GM12878 (cell line): ENCODE data around the gene ETV2. TPM values are rescaled to one million over a fixed set of nuclear protein-coding genes. Genes with fewer than 3 reads are reported as not detected.

Experiments
- ASH2L ChIP-seq: fragments of 300-600, 200-600 bp; sonication (generic); IDR thresholded peaks from 2 replicates; pipeline ENCODE4 v1.6.1; 2017; ENCODE audit warnings: low read depth, mild to moderate bottlenecking, borderline replicate concordance
- BCL11A ChIP-seq: IDR thresholded peaks from 2 replicates; pipeline ENCODE4 v1.6.1; 2011; ENCODE audit warnings: low read depth, low read length
- CHD1 ChIP-seq: IDR thresholded peaks from 2 replicates; pipeline ENCODE4 v1.6.1; 2012; ENCODE audit warnings: low read depth, low read length, improper control_type of control experiment
- ETV6 ChIP-seq, 2 experiments: fragments of 450-650 bp in 1 of 2; IDR thresholded peaks in 1 of 2; conservative IDR thresholded peaks in 1 of 2; 2 replicates each; pipeline ENCODE4 v1.6.1; 2014; ENCODE audit warnings: antibody characterized with exemption in 1 of 2, borderline replicate concordance in 1 of 2, low read depth in 1 of 2, mild to moderate bottlenecking in 1 of 2, moderate library complexity in 1 of 2
- NBN ChIP-seq: fragments of 450-650 bp; IDR thresholded peaks from 2 replicates; pipeline ENCODE4 v1.6.1; 2016
- RCOR1 ChIP-seq: conservative IDR thresholded peaks from 2 replicates; pipeline ENCODE4 v1.6.1; 2012; ENCODE audit warnings: low read depth, low read length, improper control_type of control experiment
- SREBF1 ChIP-seq: IDR thresholded peaks from 2 replicates; pipeline ENCODE4 v1.6.1; 2012; ENCODE audit warnings: mild to moderate bottlenecking, low read length
- TAF1 ChIP-seq: IDR thresholded peaks from 2 replicates; pipeline ENCODE4 v1.6.1; 2011; ENCODE audit warnings: mild to moderate bottlenecking, low read depth, low read length, borderline replicate concordance
- YBX1 ChIP-seq: fragments of 450-650 bp; IDR thresholded peaks from 2 replicates; pipeline ENCODE4 v1.6.1; 2016; ENCODE audit warnings: antibody characterized with exemption
- ZNF274 ChIP-seq: IDR thresholded peaks from one replicate; pipeline ENCODE4 v1.8.0; 2011; ENCODE audit not compliant: insufficient read length, insufficient read depth
- ZZZ3 ChIP-seq: IDR thresholded peaks from 2 replicates; pipeline ENCODE4 v1.6.1; 2011; ENCODE audit warnings: low read depth; ENCODE audit not compliant: control insufficient read depth, insufficient read length
- polyA plus RNA-seq, 11 experiments: library from polyadenylated mRNA; depleted of rRNA in 4 of 11; unstranded in 6 of 11; stranded (reverse) in 5 of 11; fragments of >200 nt; fragmentation: Nextera tagmentation in 4 of 11; fragmentation: Illumina TruSeq in 1 of 11; extraction: Ambion mirVana in 4 of 11; extraction: Trizol in 1 of 11; gene quantifications; 1 replicate in 1 of 11; 2 replicates in 10 of 11; pipeline versions ENCODE4 v1.2.1 to v1.2.3, GENCODE V29; 2011 to 2016; ENCODE audit warnings: inconsistent platforms in 2 of 11, missing spikeins in 2 of 11, low read depth in 1 of 11
- total RNA-seq, 4 experiments: library from RNA; depleted of rRNA in 3 of 4; stranded (reverse); fragments of >200 nt in 3 of 4; fragmentation: Illumina TruSeq in 1 of 4; extraction: Trizol in 1 of 4; gene quantifications; 2 replicates each; pipeline versions ENCODE4 v1.2.1 to v1.2.3, GENCODE V29; 2013 to 2021
- TF ChIP-seq, protein P1 (sequence below): fragments of 450-650 bp; IDR thresholded peaks from 2 replicates; pipeline ENCODE4 v1.6.1; 2017; ENCODE audit warnings: borderline replicate concordance
- TF ChIP-seq, protein P2 (sequence below): fragments of 450-650 bp; IDR thresholded peaks from 2 replicates; pipeline ENCODE4 v1.6.1; 2017; ENCODE audit warnings: mild to moderate bottlenecking, moderate library complexity
- TF ChIP-seq, protein P3 (sequence below): fragments of 450-650 bp; conservative IDR thresholded peaks from 2 replicates; pipeline ENCODE4 v1.6.1; 2017; ENCODE audit warnings: mild to moderate bottlenecking, moderate library complexity
- TF ChIP-seq, protein P4 (sequence below): fragments of 450-650 bp; IDR thresholded peaks from 2 replicates; pipeline ENCODE4 v1.6.1; 2018; ENCODE audit warnings: mild to moderate bottlenecking, low read depth, moderate library complexity; ENCODE audit not compliant: partially characterized antibody

Gene ETV2
- total and polyA plus RNA-seq, 10 of the 15 experiments (the other 5 are each of a cell fraction or from before 2014, with no cell fraction given) = 0.10 to 1.4 (median 0.54) TPM; not detected in 1

DNA sequence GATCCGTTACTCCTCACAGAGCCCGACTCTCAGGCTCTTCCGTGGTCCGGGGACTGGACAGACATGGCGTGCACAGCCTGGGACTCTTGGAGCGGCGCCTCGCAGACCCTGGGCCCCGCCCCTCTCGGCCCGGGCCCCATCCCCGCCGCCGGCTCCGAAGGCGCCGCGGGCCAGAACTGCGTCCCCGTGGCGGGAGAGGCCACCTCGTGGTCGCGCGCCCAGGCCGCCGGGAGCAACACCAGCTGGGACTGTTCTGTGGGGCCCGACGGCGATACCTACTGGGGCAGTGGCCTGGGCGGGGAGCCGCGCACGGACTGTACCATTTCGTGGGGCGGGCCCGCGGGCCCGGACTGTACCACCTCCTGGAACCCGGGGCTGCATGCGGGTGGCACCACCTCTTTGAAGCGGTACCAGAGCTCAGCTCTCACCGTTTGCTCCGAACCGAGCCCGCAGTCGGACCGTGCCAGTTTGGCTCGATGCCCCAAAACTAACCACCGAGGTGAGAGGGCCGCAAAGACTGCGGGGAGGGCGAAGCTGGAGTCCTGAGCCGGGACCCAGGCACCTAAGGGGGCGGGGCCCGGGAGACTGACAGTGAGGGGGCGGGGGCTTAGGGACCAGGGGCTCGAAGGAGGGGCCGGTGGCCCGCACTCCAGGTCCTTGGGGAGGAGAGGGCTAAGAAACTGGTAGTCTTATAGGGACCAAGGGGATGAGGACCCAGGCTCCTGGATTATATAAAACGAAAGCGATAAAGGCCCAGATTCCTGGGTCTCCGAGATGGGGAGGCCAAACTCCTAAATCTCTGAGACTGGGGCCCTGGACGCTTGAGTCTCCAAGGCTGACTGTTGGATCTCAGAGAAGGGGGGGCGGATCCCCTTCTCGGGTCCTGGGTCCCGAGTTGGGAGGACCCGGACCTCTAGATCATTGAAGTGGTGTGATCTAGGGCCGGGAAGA, 2.0 kb downstream of the ETV2 start (continued):
- TF ChIP-seq, protein P1, sequence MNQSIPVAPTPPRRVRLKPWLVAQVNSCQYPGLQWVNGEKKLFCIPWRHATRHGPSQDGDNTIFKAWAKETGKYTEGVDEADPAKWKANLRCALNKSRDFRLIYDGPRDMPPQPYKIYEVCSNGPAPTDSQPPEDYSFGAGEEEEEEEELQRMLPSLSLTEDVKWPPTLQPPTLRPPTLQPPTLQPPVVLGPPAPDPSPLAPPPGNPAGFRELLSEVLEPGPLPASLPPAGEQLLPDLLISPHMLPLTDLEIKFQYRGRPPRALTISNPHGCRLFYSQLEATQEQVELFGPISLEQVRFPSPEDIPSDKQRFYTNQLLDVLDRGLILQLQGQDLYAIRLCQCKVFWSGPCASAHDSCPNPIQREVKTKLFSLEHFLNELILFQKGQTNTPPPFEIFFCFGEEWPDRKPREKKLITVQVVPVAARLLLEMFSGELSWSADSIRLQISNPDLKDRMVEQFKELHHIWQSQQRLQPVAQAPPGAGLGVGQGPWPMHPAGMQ = no peak
- TF ChIP-seq, protein P2, sequence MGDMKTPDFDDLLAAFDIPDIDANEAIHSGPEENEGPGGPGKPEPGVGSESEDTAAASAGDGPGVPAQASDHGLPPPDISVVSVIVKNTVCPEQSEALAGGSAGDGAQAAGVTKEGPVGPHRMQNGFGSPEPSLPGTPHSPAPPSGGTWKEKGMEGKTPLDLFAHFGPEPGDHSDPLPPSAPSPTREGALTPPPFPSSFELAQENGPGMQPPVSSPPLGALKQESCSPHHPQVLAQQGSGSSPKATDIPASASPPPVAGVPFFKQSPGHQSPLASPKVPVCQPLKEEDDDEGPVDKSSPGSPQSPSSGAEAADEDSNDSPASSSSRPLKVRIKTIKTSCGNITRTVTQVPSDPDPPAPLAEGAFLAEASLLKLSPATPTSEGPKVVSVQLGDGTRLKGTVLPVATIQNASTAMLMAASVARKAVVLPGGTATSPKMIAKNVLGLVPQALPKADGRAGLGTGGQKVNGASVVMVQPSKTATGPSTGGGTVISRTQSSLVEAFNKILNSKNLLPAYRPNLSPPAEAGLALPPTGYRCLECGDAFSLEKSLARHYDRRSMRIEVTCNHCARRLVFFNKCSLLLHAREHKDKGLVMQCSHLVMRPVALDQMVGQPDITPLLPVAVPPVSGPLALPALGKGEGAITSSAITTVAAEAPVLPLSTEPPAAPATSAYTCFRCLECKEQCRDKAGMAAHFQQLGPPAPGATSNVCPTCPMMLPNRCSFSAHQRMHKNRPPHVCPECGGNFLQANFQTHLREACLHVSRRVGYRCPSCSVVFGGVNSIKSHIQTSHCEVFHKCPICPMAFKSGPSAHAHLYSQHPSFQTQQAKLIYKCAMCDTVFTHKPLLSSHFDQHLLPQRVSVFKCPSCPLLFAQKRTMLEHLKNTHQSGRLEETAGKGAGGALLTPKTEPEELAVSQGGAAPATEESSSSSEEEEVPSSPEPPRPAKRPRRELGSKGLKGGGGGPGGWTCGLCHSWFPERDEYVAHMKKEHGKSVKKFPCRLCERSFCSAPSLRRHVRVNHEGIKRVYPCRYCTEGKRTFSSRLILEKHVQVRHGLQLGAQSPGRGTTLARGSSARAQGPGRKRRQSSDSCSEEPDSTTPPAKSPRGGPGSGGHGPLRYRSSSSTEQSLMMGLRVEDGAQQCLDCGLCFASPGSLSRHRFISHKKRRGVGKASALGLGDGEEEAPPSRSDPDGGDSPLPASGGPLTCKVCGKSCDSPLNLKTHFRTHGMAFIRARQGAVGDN = peak; percentile 90
- no peak for TF ChIP-seq ZNF274
- TF ChIP-seq CHD1 = peak; percentile 99
- no peak for TF ChIP-seq ASH2L
- TF ChIP-seq, protein P3, sequence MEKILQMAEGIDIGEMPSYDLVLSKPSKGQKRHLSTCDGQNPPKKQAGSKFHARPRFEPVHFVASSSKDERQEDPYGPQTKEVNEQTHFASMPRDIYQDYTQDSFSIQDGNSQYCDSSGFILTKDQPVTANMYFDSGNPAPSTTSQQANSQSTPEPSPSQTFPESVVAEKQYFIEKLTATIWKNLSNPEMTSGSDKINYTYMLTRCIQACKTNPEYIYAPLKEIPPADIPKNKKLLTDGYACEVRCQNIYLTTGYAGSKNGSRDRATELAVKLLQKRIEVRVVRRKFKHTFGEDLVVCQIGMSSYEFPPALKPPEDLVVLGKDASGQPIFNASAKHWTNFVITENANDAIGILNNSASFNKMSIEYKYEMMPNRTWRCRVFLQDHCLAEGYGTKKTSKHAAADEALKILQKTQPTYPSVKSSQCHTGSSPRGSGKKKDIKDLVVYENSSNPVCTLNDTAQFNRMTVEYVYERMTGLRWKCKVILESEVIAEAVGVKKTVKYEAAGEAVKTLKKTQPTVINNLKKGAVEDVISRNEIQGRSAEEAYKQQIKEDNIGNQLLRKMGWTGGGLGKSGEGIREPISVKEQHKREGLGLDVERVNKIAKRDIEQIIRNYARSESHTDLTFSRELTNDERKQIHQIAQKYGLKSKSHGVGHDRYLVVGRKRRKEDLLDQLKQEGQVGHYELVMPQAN = peak; percentile 78
- peak; percentile 83 for TF ChIP-seq TAF1
- no peak for TF ChIP-seq RCOR1
- TF ChIP-seq YBX1 = no peak
- no peak for TF ChIP-seq ZZZ3
- peak; percentile 97 for TF ChIP-seq NBN
- TF ChIP-seq, protein P4, sequence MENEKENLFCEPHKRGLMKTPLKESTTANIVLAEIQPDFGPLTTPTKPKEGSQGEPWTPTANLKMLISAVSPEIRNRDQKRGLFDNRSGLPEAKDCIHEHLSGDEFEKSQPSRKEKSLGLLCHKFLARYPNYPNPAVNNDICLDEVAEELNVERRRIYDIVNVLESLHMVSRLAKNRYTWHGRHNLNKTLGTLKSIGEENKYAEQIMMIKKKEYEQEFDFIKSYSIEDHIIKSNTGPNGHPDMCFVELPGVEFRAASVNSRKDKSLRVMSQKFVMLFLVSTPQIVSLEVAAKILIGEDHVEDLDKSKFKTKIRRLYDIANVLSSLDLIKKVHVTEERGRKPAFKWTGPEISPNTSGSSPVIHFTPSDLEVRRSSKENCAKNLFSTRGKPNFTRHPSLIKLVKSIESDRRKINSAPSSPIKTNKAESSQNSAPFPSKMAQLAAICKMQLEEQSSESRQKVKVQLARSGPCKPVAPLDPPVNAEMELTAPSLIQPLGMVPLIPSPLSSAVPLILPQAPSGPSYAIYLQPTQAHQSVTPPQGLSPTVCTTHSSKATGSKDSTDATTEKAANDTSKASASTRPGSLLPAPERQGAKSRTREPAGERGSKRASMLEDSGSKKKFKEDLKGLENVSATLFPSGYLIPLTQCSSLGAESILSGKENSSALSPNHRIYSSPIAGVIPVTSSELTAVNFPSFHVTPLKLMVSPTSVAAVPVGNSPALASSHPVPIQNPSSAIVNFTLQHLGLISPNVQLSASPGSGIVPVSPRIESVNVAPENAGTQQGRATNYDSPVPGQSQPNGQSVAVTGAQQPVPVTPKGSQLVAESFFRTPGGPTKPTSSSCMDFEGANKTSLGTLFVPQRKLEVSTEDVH = no peak
- TF ChIP-seq BCL11A = no peak
- no peak for TF ChIP-seq ETV6 (conservative IDR thresholded peaks at IDR 0.05 in 1 of 2, IDR thresholded peaks at IDR 0.05 in 1 of 2; ENCODE audit: borderline replicate concordance in 1 of 2, low read depth in 1 of 2)
- peak; percentile 97 for TF ChIP-seq SREBF1
